ENCODE results near the gene CST4. TPM values are rescaled to one million over a fixed set of nuclear protein-coding genes. Genes with fewer than 3 reads are reported as not detected.

Gene CST4
- polyA plus RNA-seq, 1 of the 3 experiments (the other 2 are of a cell fraction) = not detected

- TF ChIP-seq REST (IDR thresholded peaks at IDR 0.05; ENCODE audit: low read depth, low read length) = no peak
Observed at GRCh38 chr20:23710771-23711170, 21.9 kb upstream of the CST4 start (continued).

- Histone ChIP-seq H3K9me2 (no peaks in the 10 kb centered on the region), H3K79me2 (ENCODE audit: insufficient read depth) (no peaks in the 10 kb centered on the region), H3K36me3 (replicated peaks in 1 of 2; ENCODE audit: control insufficient read depth in 1 of 2, insufficient read depth in 2 of 2, low read length in 1 of 2) (no peaks in the 10 kb centered on the region), H3K9me3 (no peaks in the 10 kb centered on the region), H3F3A (replicated peaks; ENCODE audit: insufficient read depth) (no peaks in the 10 kb centered on the region), H4K20me1 (ENCODE audit: insufficient read depth) (no peaks in the 10 kb centered on the region), H3K4me3 (ENCODE audit: low read depth in 2 of 2, low read length in 1 of 2) (no peak overlapping the region), H3K27ac (ENCODE audit: low read depth in 2 of 2, low read length in 1 of 2) (no peak overlapping the region), H2AFZ (ENCODE audit: low read depth) (no peak overlapping the region), H3K4me1 (ENCODE audit: control insufficient read depth in 1 of 2, insufficient read depth in 2 of 2, low read depth in 1 of 2, low read length in 1 of 2) (no peaks in the 10 kb centered on the region), H3K27me3 (ENCODE audit: insufficient read depth) (no peaks in the 10 kb centered on the region; the same call in 1 of the 2 replicates), H3K9ac (no peak overlapping the region), H3K4me2 (no peak overlapping the region)
- WGBS (ENCODE audit: low lambda C conversion rate) = 8% methylated on average over 1 of the region's 1 CpG
- TF ChIP-seq ZBTB33 (IDR thresholded peaks at IDR 0.05; ENCODE audit: borderline replicate concordance, low read depth) = no peak
- TF ChIP-seq REST (IDR thresholded peaks at IDR 0.05; ENCODE audit: low read depth, low read length) = no peak
- TF ChIP-seq CTCF (IDR thresholded peaks at IDR 0.05) = no peak
- no peak for TF ChIP-seq SMC3 (IDR thresholded peaks at IDR 0.05; ENCODE audit: low read depth, low read length)
- TF ChIP-seq TAF1 (IDR thresholded peaks at IDR 0.05; ENCODE audit: borderline replicate concordance, low read depth, low read length) = no peak
- no peak for TF ChIP-seq FOXM1 (IDR thresholded peaks at IDR 0.05; ENCODE audit: low read depth)
- no peak for TF ChIP-seq RAD21 (IDR thresholded peaks at IDR 0.05; ENCODE audit: low read length)
- TF ChIP-seq ELF1 (IDR thresholded peaks at IDR 0.05) = no peak
- TF ChIP-seq MAX (IDR thresholded peaks at IDR 0.05; ENCODE audit: low read depth) = no peak
- no peak for TF ChIP-seq MEF2A (IDR thresholded peaks at IDR 0.05; ENCODE audit: borderline replicate concordance, low read depth)
- TF ChIP-seq TEAD4 (IDR thresholded peaks at IDR 0.05; ENCODE audit: borderline replicate concordance, insufficient read depth) = no peak
- no peak for TF ChIP-seq USF1 (IDR thresholded peaks at IDR 0.05; ENCODE audit: borderline replicate concordance, low read depth)
- TF ChIP-seq FOXJ3 (CRISPR knock-in tag; IDR thresholded peaks at IDR 0.05) = no peak
- TF ChIP-seq POLR2AphosphoS5 (IDR thresholded peaks at IDR 0.05; ENCODE audit: low read depth, low read length) = no peak
- TF ChIP-seq SIN3A (IDR thresholded peaks at IDR 0.05; ENCODE audit: borderline replicate concordance, low read depth, low read length) = no peak
- no peak for TF ChIP-seq GABPA (IDR thresholded peaks at IDR 0.05; ENCODE audit: low read depth)
- TF ChIP-seq EP300 (IDR thresholded peaks at IDR 0.05; ENCODE audit: borderline replicate concordance in 1 of 2, low read depth in 1 of 2, low read length in 1 of 2) = no peak
- TF ChIP-seq EZH2phosphoT487 (IDR thresholded peaks at IDR 0.05; ENCODE audit: borderline replicate concordance, low read depth) = no peak
- TF ChIP-seq NRF1 (IDR thresholded peaks at IDR 0.05; ENCODE audit: low read depth, low read length) = no peak
- no peak for TF ChIP-seq YY1 (IDR thresholded peaks at IDR 0.05; ENCODE audit: low read depth)
- no peak for DNase-seq
- POLR2A ChIA-PET = no interaction called here
- CTCF ChIA-PET = no interaction called here
Observed at GRCh38 chr20:23705895-23706294, 17.1 kb upstream of the CST4 start.

All from SK-N-SH (cell line).